Measurements from ENCODE around the gene CFAP73.

DNA sequence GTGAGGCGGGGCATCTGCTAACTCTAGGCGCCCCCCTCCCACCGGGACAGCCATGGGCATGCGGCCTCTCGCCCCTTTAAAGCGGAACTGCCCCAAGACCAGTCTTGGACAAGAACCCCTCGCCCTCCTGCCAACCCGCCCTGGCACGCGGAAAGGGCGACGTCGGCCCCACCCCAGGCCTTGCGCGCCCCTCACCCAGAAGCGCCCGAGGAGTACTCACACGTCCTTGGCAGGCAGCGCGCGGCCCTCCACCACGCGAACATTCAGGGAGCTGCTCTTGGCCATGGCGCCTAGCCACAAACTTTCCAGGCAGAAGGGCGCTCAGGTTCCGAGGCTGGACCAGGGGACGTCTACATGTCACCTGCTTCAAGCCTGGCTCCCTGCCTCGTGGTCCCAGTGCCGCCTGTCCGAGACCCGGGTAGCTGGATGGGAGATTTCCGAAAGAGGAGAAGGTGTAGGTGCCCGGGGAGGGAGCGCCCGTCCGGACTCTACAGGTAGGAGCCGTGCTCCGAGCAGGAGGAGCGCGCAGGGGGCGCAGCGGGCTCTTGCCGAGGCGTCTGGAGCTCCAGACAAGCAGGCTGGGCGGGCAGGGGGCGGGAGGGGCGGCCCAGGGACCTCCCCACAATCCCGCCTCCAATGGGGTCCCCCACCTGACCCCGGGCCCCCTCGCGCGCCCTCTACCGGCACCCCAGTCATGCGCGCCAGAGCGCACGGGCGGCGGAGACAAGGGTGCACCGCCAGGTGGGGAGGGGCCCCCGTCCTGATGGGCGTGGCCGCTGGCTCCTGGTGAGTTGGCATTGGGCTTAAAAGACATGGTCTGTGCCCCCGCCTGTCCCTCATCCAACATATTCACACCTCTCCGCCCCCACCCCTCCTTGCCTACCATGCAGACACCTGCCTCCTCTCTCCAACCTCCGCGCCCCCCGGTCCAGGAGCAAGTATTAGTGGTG, 14.1 kb upstream of the CFAP73 start, which contains the start of gene RASAL1:
- no peak for TF ChIP-seq GATA2 (IDR thresholded peaks at IDR 0.05; ENCODE audit: low read depth, low read length)
- TF ChIP-seq GATA3 (IDR thresholded peaks at IDR 0.05; ENCODE audit: low read depth, low read length): no peak

All from SH-SY5Y (cell line).